Activated T-cell treated with anti-CD3 and anti-CD28 coated beads, Interleukin-2, amount 50 U/mL, for 4 hours (primary cell): ENCODE results near the gene CHST6. TPM values are rescaled to one million over a fixed set of nuclear protein-coding genes. Genes with fewer than 3 reads are reported as not detected.
"Not testable (repeated sequence)": the region's sequence is repeated elsewhere in the genome, so short reads cannot be mapped to it uniquely, and the experiment has no call there.

Experiments
- ATAC-seq, 2 donors: fragments of 200-7000 bp; cut with Tn5 transposase; one replicate each; pipeline ENCODE4 v1.10.0; 2021
- DNase-seq: peaks from one replicate; pipeline ENCODE4 v3.0.0-alpha.2; 2020
- H3K27me3 Mint-ChIP-seq: one replicate; pipeline ENCODE4 v1.8.0; 2021; ENCODE audit warnings: low read depth, mixed read lengths
- H3K36me3 Mint-ChIP-seq: one replicate; pipeline ENCODE4 v1.8.0; 2022; ENCODE audit warnings: mixed read lengths; ENCODE audit not compliant: insufficient read depth
- H3K4me1 Mint-ChIP-seq: one replicate; pipeline ENCODE4 v1.8.0; 2021; ENCODE audit warnings: low read depth, mixed read lengths
- H3K4me3 Mint-ChIP-seq: one replicate; pipeline ENCODE4 v1.8.0; 2021; ENCODE audit warnings: mild to moderate bottlenecking, moderate library complexity, mixed read lengths
- H3K9me3 Mint-ChIP-seq: one replicate; pipeline ENCODE4 v1.8.0; 2021; ENCODE audit warnings: mixed read lengths
- total RNA-seq, 3 donors: library from RNA; stranded (reverse); gene quantifications; one replicate each; pipeline ENCODE4 v1.2.1, GENCODE V29; 2021

Gene CHST6
- total RNA-seq, 3 donors from 2014 or later: not detected

DNA sequence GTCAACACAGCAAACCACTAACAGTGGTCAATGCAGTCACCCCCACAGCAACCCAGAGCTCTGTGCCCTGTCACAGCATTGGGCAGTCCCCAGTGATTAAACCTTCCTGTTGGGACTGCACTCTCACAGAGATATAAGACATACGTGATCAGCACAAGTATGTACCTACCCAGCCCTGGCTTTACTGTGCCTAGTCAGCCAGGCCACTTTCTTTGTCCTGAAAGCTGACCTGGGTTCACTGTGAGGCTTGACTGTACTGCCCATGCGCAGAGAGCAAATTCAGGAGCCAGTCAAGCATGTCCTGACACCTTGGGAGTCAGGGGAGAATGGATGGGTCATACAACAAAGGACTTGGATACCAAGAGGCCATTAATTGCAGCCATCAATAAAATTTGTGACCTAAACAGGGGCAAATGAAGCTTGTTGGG, 19.8 kb downstream of the CHST6 start:
- ATAC-seq (no peak), DNase-seq (no peak)
- no peaks in the 10 kb centered on the region for H3K4me1 Mint-ChIP-seq
- H3K9me3 Mint-ChIP-seq: no peaks in the 10 kb centered on the region
- no peaks in the 10 kb centered on the region for H3K36me3 Mint-ChIP-seq
- H3K4me3 Mint-ChIP-seq: no peak overlapping the region
- peaks cover 5% of the 10 kb centered on the region for H3K27me3 Mint-ChIP-seq

DNA sequence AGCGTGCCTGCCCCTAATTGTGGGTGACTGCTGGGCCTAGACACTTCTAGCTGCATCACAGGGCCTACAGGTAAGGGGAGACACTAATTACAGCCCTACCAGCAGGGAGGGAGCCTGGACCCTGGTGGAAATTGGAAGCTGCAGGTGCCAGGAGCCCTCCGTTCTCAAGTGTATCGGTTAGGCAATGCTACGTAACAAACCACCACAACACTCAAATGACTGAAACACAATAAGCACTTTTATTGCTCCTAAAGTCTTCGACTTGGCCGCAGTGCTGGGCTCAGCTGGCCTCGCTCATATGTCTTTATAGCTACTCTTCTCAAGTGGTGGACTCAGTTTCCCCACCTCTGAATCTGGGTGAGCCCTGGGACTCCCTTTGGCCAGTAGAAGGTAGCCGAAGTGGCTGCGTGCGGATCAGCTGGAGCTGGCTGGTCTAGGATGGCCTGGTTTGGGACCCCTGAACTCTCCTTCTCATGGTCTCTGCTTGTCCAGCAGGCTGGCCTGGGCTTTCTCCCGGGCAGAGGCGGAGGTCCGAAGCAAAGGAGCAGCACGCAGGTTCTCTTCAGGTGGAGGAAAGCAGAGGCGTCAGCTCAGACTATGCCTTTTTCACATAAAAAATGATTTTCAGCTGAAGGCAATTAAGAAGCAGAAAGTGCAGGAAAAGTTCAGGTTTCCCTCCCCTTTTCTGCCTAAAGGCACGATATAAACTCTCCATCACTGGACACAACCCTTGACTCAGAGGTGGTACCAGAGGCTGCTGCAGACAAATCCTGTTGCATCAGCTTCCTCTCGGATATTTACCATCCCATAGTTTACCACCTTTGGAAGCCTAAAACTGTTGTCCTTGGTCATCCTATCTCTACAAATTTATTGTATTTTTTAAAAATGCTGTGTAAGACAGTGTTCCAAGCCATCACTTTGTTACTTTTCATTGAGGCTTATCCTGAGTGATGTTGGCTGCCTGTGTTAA, 22.0 kb downstream of the CHST6 start:
- H3K9me3 Mint-ChIP-seq: no peaks in the 10 kb centered on the region
- no peaks in the 10 kb centered on the region for H3K36me3 Mint-ChIP-seq
- H3K4me1 Mint-ChIP-seq: no peaks in the 10 kb centered on the region
- H3K27me3 Mint-ChIP-seq: peaks cover 3% of the 10 kb centered on the region
- no peak overlapping the region for H3K4me3 Mint-ChIP-seq
- ATAC-seq (no peak), DNase-seq (no peak)

DNA sequence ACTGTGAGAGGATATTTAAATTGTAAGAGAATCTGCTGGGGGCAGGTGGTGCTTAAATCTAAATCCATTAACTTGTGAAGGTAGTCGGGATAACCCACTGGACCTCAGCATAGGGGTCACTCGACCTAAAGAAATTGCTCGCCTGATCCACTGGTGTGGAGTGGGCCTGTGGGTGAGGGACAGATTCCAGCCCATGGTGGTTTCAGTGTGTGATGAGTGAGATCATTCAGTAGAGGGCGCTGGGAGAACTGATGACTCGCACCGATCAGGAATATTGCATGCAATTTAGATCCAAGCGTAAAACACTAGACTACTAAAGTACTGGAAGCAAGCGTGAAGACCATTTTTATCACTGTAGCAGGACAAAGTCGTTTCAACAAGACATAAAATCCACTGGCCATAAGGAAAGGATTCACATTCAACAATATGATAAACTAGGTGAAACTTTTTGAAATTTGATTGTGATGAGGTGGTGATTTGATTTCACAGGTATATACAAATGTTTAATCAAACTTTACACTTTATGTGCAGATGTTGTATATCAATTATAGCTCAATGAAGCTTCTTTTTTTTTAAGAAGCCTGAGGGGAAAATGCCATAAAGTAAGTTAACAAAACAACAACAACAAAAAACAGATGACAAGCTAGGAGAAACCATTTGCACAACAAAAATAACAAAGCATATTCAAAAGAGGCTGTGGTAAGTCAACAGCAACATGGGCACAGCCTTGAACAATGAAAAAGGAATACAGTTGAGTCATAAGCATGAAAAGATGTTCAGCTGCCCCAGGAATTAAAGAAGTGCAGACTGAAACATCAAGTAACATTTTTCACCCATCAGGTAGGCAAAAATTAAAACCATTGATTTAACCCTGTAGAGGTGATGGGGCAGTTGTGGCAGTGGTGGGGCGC, 23.3 kb downstream of the CHST6 start:
- no peak overlapping the region for H3K4me3 Mint-ChIP-seq
- H3K4me1 Mint-ChIP-seq: no peaks in the 10 kb centered on the region
- H3K36me3 Mint-ChIP-seq: no peaks in the 10 kb centered on the region
- DNase-seq (peak; percentile 22), ATAC-seq (peak; percentile 73 to 86)
- H3K9me3 Mint-ChIP-seq: no peaks in the 10 kb centered on the region
- no peaks in the 10 kb centered on the region for H3K27me3 Mint-ChIP-seq

DNA sequence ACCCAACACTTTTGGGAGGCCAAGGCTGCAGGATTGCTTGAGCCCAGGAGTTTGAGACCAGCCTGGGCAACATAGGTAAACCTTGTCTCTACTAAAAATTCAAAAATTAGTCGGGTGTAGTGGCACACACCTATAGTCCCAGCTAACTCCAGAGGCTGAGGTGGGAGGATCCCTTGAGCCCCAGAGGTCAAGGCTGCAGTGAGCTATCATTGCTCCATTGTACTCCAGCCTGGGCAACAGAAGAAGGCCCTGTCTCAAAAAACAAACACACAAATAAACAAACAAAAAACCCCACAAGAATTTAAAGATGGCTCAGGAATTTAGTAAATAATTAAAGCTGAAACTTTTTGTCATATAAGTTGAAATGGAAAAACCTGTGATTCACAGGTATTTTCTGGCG, 28.5 kb downstream of the CHST6 start:
- Mint-ChIP-seq H3K4me1 (peaks cover 26% of the 10 kb centered on the region), H3K27me3 (no peaks in the 10 kb centered on the region), H3K36me3 (peaks cover 2% of the 10 kb centered on the region), H3K9me3 (no peaks in the 10 kb centered on the region), H3K4me3 (no peak overlapping the region)
- ATAC-seq (no peak), DNase-seq (no peak)

DNA sequence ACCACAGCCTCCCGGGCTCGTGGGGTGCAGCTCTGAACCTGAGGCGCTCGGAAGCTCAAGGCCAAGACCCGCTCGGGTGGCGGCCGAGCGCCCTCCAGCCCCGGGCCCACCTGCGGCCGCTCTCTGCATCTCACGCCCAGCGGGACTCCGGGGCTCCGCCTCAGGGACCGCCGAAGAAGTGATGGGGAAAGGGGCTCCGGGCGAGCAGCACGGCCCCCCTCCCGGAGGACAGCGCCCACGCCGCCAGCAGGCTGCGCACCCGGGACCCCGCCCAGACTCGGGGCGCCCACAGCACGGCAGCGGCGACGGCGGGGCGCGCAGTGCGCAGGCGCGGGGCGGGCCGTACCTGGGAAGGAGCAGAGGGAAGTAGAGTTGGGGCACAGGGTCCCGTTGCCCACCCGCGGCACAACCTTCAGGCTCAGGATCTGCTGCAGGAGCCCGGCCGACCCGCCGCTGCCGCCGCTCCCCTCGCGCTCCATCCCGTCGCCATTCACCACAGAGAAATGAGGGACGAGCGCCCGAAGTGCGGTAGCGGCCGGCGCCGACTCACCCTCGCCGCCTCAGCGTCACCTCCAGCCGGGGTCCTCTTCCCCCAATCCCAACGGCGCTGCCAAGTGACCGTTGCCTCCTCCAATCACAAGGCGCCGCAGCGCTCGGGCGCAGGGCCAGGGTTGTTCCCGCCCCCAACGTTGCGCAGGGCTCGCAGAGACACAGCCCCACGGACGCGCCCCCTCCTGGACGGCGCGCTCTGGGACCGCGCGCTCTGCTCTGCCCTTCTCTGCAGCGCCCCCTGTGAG, 30.9 kb downstream of the CHST6 start, which contains the start of gene TMEM170A:
TMEM170A (minus strand) TSS at position 568 of the 797 bp plus-strand sequence; CDS start at position 479, 89 bp downstream.
- peaks cover 47% of the 10 kb centered on the region for H3K4me1 Mint-ChIP-seq

DNA sequence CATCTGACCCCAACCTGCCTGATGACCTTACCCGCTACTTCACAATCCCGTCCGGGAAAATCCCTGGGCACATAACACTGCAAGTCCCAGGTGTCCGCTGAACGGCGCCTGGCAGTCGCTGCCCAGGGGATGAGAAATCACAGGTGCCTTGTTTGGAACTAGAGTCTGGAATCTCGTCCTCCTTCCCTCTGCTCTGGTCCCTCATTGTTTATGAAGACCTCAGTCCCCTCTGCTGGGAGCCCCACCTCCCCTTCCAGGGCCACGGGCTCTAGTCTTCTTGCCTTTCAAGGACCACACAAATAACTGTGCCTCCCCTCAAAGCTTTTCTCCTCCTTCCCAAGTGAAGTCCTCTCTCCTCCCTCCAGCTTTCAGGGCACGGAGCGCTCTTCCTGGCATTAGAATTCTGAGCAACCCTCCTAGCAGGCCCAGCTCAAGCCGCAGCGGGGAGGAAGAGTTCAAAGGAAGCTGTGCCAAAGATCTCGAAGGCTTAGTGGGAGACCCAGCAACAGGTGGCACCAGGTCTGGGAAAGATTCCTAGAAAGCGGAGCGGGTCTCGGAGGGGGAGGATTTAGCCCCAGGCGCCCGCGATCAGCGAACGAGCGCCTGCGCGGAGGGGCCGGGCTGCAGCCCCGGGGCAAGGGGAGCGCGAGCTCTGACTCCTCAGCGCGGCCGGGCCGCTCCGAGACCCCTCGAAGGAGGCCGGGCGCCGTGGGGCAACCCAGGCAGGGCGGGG, 31.7 kb downstream of the CHST6 start:
- Mint-ChIP-seq H3K36me3 (peaks cover 11% of the 10 kb centered on the region), H3K4me3 (peak overlapping the region; percentile 94), H3K4me1 (peaks cover 51% of the 10 kb centered on the region)
- ATAC-seq: peak; percentile 9 to 12
- not testable (repeated sequence) for H3K27me3 Mint-ChIP-seq, H3K9me3 Mint-ChIP-seq, DNase-seq

More for the DNA sequence above, 30.9 kb downstream of the CHST6 start, which contains the start of gene TMEM170A:
- Mint-ChIP-seq H3K4me3 (peak within 1 kb of the TSS; percentile 94), H3K36me3 (peaks cover 11% of the 10 kb centered on the region), H3K27me3 (no peaks in the 10 kb centered on the region), H3K9me3 (no peaks in the 10 kb centered on the region)
- peak; percentile 98 for DNase-seq
- peak; percentile 92 to 93 for ATAC-seq

DNA sequence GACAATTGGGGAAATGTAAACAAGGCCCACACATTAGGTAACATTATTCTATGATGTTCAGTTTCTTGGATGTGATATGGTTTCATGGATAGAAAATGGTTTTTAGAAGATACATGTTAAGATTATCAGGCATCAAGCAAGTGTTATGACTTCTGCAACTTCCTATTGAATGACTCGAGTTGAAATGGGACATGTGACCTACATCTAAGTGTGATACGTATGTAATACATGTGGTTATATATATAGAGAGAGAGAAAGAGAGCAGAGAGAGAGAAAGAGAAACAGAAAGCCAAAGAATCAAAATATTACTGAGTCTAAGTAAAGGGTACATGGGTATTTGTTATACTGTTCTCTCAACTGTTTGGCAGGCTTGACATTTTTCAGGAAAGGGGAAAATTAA, 32.4 kb downstream of the CHST6 start:
- Mint-ChIP-seq H3K4me1 (peaks cover 56% of the 10 kb centered on the region), H3K4me3 (peak overlapping the region; percentile 94), H3K9me3 (no peaks in the 10 kb centered on the region), H3K27me3 (no peaks in the 10 kb centered on the region), H3K36me3 (peaks cover 11% of the 10 kb centered on the region)
- peak; percentile 15 to 19 for ATAC-seq
- no peak for DNase-seq

DNA sequence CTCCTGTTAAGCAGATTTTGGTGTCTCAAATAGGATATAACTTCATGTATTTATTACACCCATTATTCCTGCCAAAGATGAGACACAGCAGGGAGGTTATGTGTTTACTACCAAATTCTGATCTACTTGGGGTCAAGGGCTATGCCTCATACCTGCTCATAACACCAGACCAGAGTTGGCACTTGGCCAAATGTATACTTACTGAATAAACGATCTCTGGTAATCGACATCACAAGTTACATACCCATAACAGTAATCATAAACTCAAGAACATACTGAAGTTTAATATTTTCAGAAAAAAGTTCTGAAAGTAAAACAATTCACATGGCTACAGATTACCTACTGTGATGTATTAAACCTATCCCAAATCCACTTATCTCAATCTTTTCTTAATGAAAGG, 33.7 kb downstream of the CHST6 start:
- ATAC-seq (no peak), DNase-seq (no peak)
- Mint-ChIP-seq H3K4me3 (no peak overlapping the region), H3K27me3 (no peaks in the 10 kb centered on the region), H3K36me3 (peaks cover 11% of the 10 kb centered on the region), H3K4me1 (peaks cover 63% of the 10 kb centered on the region), H3K9me3 (no peaks in the 10 kb centered on the region)

DNA sequence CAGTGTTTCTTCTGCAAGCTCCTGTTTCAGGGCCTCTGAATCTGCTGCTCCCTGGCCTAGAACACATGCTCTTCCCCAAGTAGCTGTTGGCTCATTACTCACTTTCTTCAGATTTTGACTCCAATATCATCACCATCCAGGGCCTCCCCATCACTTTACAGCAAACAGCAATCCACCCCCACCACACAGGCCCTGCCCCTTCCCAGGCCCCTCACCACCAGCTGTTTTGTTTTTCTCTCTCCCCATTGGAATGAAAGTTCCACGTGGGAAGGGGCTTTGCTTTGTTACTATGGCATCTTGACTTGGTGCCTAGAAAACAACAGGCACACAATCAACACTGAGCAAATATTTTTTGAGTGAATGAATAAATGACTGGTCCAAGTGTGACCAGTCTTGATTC, 34.8 kb downstream of the CHST6 start:
- Mint-ChIP-seq H3K9me3 (no peaks in the 10 kb centered on the region), H3K27me3 (no peaks in the 10 kb centered on the region), H3K4me1 (peaks cover 70% of the 10 kb centered on the region), H3K4me3 (no peak overlapping the region), H3K36me3 (peaks cover 11% of the 10 kb centered on the region)
- ATAC-seq (no peak), DNase-seq (no peak)

DNA sequence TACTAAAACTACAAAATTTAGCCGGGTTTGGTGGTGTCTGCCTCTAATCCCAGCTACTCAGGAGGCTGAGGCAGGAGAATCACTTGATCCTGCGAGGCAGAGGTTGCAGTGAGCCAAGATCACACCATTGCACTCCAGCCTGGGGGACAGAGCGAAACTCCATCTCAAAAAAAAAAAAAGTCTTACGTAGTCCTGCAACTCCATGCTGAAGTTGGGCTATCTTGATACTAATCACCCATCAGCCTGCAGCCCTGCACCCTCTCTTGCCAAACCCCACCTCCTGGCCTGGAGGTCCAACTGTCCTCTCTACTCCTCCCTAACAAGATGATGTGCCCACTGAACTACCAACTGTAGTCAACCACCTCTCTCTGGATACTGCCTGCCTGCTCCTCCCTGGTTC, 35.5 kb downstream of the CHST6 start:
- peaks cover 69% of the 10 kb centered on the region for H3K4me1 Mint-ChIP-seq
- H3K9me3 Mint-ChIP-seq: no peaks in the 10 kb centered on the region
- H3K4me3 Mint-ChIP-seq: no peak overlapping the region

DNA sequence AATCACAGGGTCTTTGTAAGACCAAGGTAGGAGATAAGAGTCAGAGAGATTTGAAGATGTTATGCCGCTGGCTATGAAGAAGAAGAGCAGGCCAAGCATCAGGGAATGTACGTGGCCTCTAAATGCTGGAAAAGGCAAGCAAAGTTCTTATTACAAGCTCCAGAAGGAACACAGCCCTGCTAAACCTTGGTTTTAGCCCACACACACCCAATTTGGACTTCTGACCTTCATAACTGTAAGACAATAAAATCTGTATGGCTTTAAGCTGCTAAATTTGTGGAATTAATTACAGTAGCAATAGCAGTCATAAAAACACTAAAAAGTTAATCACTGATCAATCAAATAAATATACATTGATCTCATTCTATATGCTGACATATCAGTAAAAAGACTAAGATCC, 36.8 kb downstream of the CHST6 start:
- ATAC-seq (no peak), DNase-seq (no peak)
- Mint-ChIP-seq H3K36me3 (peaks cover 11% of the 10 kb centered on the region), H3K9me3 (no peaks in the 10 kb centered on the region), H3K4me3 (no peak overlapping the region), H3K27me3 (no peaks in the 10 kb centered on the region), H3K4me1 (peaks cover 75% of the 10 kb centered on the region)

More for the DNA sequence above, 35.5 kb downstream of the CHST6 start:
- Mint-ChIP-seq H3K36me3 (peaks cover 11% of the 10 kb centered on the region), H3K27me3 (no peaks in the 10 kb centered on the region)
- no peak for DNase-seq
- no peak for ATAC-seq

DNA sequence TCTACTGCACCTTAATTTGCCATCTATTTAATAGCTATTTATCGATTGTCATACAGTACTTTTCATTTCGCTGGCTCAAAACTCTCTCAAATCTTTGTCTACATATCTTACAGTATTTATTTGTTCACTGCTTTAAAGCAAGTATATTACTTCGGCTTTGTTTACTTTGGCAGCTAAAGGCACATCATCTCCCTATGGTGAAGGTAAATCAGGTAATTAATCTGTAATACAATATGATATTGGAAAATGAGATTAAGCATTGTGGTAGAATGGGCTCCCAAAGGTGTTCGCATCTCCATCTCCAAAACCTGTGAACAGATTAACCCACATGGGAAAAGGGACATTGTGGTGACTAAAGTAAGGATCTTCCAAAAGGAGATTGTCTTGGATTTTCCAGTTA, 37.2 kb downstream of the CHST6 start:
- H3K4me3 Mint-ChIP-seq: no peak overlapping the region
- no peaks in the 10 kb centered on the region for H3K9me3 Mint-ChIP-seq
- DNase-seq (no peak), ATAC-seq (no peak)
- H3K4me1 Mint-ChIP-seq: peaks cover 74% of the 10 kb centered on the region
- peaks cover 11% of the 10 kb centered on the region for H3K36me3 Mint-ChIP-seq
- no peaks in the 10 kb centered on the region for H3K27me3 Mint-ChIP-seq

DNA sequence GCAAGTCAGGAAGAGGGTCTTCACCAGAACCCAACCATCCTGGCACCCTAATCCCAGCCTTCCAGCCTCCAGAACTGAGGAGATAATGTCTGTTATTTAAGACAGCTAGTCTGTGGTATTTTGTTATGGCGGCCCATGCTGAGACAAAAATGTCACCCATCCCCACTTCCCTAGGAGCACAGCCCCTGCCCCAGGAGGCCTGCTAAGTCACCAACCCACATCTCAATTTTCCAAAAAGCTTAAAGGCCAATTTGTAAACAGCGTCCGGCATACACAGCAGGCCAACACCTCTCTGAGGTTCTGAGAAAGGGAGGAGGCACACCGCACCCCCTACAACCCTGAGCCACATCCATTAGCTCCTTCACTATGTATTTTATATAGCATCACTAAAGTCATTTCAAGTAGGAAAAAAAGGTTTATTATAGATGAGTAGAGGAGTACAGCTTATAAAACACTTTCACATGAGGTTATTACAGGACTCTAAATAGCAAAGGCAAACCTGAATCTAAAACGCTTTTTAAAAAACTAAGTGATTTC, 37.7 kb downstream of the CHST6 start:
- ATAC-seq: no peak
- H3K4me1 Mint-ChIP-seq: peaks cover 69% of the 10 kb centered on the region

More for the DNA sequence above, 37.7 kb downstream of the CHST6 start:
- H3K36me3 Mint-ChIP-seq: peaks cover 13% of the 10 kb centered on the region
- no peak for DNase-seq
- H3K4me3 Mint-ChIP-seq: no peak overlapping the region
- no peaks in the 10 kb centered on the region for H3K9me3 Mint-ChIP-seq
- H3K27me3 Mint-ChIP-seq: no peaks in the 10 kb centered on the region
